GM18526 (cell line): Measurements from ENCODE around the gene SAMD8.

Experiments
- POLR2A ChIP-seq: IDR thresholded peaks from 3 replicates; pipeline ENCODE4 v1.6.1; 2011; ENCODE audit not compliant: insufficient read length; ENCODE audit errors: extremely low read depth

SAMD8 gene

DNA sequence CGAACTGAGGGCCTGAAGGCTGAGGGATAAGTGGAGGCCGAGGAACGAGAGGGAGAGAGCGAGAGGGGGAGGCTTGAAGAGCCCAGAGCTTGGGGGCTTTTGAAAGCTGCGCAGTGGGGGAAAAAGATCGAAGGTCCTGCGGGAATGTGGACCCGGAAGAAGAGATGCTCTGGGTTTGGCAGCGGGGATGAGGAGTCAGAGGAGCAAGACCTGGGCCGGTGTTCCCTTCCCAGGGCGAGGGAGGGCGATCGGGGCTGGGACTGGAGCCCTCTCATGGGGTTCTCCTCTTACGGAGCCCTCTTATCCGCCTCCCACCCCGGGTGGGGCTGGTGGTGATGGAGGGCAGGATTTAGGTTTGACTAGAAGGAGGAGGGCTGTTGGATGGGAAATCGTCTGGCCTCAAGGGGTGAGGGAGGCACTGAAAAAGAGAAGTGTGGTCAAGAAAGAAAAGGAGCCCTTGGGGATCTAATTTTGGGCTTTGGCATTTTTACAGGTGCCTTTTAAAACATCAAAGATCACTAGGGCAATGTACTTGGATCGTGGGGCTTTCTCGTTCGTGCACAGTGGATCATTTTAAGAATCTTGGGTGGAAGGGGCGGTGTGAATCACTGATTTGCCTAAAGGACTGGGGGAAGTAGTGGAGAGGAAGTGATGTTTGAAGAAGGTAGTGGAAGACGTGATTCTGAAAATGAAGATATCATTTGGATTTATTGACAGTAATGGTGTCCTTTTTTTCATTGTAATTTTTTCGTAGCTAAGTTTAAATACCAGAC is 637 bp downstream of the SAMD8 start:
- no peak for TF ChIP-seq POLR2A

DNA sequence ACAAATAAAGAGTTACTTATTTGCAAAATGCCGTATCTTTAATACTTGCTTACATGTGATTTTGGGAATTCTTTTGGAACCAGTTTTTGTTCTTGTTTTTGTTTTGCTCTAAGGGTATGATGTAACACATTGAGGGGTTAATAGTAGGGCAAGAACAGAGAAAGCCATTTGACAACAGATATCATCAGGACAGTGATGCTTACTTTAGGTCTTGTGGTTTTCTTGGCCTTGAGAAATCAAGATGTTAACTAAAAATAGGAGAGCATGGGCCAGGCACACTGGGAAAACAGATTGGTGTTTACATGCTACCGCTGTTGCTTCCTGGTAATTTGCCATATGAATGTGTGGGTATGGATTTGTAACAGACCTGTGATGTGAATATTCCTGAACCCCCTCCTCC is 3.7 kb downstream of the SAMD8 start:
- TF ChIP-seq POLR2A: no peak

DNA sequence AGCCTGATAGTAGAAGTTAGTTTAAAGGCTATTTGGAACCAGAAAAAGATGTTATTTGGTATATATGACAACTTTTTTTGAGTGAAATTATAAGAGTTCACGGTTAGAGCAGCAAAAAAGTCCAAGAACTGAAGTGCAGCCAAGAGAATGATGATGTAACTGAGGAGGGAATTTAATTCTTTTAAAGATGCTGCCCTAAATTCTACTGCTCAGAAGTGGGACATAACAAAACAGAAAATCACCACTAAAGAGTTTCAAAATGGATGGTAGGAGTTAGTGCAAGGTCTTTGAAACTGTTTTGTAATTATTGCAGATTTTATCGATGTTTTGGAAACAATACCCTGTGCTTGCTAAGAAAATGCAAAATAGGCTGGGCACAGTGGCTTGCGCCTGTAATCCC is 6.5 kb downstream of the SAMD8 start:
- TF ChIP-seq POLR2A: no peak

DNA sequence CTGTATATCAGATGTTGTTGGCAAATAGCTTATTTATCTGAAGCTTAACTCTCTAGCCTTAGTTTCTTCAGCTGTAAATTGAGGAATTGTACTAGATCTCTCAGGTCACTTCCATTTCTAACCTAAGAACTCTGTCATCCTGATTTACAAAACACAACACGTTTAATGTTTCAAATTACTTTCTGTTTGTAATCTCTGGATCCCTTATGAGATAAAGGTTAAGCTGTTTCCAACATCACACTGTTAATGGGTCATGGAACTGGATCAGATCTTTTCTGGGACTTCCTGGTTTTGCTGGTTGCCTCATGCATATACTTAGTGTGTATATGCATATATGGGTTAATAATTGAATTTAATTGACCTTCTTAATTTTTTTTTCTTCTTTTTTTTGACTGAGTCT is 9.9 kb downstream of the SAMD8 start:
- TF ChIP-seq POLR2A: no peak

DNA sequence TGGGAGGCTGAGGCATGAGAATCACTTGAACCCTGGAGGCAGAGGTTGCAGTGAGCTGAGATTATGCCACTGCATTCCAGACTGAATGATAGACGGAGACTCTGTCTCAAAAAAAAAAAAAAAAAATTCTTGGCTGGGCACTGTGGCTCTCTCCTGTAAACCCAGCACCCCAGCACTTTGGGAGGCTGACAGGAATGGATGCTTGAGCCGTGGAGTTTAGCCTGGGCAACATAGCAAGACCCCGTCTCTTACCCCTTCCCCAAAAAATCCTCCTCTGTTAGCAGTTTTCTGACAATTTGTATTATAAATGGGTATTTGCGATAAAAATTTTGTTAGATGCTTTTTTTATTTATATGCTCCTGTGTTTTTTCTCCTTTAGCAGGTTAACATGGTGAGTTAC is 11.0 kb downstream of the SAMD8 start:
- no peak for TF ChIP-seq POLR2A

DNA sequence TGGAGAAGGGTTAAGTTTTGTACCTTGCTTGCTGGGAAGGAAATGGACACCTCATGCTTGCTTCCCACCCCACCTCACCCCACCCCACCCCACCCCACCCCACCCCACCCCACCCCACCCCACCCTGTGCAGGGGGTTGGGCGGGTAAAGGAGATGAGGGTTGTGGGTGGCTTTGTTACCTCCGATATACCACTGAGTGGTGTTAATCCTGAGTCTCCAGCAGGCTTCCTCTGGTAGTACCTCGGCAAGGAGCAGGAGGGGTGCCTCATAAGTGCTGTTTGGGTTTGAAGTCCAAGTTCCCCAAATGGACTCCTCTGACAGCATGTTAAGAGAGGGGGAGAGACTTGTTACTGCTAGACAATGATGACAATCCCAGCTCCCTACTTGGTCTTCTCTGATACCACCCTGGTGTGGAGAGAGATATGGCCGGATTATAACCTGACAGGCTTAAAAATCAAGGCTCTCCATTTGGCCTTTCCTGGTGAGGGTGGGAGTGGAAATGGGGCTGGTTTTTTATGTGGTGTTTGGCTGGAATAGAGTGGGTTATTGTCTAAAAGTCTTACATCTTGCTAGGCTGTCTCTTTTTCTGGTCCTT is 11.7 kb downstream of the SAMD8 start:
- no peak for TF ChIP-seq POLR2A

DNA sequence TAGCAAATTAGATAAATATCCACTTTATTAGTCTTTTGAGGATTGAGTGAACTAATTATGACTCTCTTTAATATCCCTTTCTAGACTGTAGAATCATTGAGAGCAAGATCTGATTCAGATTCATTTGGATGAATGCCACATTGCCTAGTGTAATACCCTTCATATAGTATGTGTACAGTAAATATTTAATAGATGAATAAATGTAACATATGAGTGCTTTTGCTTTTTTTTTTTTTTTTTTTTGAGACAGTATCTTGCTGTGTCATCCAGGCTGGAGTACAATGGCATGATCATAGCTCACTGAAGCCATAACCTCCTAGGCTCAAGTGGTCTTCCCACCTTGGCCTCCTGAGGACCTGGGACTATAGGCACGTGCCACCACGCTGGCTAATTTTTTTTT is 14.8 kb downstream of the SAMD8 start:
- no peak for TF ChIP-seq POLR2A

DNA sequence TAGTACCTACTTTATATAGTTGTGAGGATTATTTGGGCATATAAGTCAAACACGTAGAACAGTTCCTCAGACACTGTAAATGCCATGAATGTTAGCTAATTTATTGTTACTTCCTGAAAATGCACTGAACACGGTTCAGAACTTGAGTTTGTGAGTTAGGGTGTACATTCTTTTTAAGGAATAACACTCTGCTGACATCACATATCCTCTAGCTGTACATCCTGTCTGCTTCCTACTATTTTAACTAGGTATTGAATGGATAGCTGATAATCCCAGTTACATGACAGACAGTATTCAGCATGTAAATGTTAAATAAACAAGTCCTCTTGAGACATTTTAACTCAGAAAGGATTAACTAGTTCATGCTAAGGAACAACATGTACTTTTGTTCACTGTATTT is 16.0 kb downstream of the SAMD8 start:
- TF ChIP-seq POLR2A: no peak

DNA sequence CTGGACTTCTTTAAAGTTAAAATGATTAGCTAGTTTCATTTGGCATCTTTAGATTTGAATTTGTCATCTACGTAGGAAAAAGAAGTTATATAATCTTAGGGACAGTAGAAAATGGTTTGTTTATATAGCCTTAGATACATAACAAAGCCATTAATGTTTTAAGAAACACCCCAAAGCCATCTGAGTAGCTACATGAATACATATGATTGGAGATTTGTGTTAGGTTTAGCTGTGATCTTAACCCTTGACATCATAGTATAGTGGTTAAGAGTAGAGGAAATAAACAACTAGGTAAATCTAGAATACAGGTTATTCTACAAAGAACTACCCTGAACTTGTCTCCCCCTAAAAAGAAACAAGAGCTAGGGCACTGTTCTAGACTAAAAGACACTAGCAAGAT is 18.1 kb downstream of the SAMD8 start:
- no peak for TF ChIP-seq POLR2A

DNA sequence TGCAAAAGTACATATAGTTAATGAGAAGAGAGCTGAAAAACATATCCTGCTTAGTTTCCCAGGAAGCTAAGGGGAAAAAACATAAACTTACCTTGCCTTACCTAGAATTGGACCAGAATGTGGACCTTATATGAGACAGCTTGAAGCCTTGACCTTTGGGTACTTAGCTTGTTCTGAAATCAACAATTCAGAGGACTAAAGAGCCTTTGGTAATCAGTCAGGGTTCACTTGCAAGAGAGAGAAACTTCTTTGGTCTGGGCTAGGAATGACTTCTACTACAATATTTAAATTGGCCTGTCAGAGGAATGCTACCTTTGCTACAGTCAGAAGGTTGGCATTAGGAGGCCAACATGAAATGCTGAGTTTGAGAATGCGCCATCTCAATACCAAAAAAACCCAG is 24.9 kb downstream of the SAMD8 start:
- TF ChIP-seq POLR2A: no peak

DNA sequence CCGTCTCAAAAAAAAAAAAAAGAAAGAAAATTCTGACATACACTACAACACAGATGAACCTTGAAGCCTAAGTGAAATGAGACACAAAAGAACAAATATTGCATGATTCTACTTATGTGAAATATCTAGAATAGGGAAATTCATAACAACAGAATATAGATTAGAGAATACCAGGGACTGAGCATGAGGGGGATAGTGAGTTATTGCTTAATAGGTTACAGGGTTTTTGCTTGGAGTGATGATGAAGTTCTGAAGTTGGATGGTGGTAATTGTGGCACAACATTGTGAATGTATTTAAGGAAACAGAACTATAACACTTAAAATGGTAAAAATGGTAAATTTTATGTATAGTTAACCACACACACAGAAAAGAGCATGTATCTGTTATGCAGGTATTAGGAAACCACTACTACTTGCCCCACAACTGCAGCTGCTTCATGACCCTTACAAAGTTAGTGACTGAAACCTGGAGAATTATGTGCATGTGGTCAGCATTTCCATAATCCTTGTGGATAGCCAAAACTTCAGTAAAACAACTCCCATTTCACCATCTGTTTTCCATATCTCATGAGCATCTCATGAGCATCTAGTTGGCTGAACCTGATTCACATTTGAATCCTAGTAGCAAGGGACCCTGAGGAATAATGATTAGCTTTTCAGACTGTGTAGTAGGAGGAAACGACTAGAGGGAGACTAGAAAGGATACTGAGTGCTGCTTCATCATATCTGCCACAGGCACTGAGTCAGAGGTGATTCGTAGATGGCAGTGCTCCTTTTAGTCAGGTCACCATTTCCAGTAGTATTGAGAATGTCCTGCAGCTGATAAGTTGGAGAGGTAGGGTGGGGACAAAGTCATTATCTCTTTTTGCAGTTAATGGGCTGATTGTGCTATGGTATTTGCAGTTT is 26.3 kb downstream of the SAMD8 start:
- no peak for TF ChIP-seq POLR2A

DNA sequence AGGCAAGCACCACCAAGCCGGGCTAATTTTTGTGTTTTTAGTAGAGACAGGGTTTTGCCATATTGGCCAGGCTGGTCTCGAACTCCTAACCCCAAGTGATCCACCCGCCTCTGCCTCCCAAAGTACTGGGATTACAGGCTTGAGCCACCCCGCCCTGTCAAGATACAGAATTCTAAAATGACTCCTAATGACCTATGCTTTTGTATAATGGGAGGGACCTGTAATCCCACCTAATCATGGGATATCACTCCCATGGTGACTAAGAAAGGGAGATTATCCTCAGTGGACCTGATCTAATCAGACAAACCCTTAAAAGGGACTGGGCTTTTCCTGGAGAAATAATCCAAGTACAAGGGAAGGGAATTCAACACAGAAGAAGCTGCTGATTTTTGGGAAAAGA is 28.8 kb downstream of the SAMD8 start:
- no peak for TF ChIP-seq POLR2A

DNA sequence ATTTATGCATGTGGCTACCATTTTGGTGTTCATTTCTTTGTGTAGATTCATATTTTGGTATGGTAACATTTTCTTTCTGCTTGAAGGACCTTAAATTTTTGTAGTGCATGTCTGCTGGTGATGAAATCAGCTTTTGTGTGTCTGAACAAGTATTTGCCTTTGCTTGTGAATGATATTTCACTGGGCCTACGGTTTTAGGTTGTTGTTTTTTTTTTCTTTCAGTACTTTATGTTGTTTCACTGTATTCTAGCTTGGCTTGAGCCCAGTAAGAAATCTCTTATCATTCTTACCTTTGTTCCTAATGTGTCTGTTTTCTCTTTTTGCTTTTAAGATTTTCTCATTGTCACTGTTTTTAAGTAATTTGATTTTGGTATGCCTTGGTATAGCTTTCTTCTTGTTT is 31.9 kb downstream of the SAMD8 start:
- no peak for TF ChIP-seq POLR2A

DNA sequence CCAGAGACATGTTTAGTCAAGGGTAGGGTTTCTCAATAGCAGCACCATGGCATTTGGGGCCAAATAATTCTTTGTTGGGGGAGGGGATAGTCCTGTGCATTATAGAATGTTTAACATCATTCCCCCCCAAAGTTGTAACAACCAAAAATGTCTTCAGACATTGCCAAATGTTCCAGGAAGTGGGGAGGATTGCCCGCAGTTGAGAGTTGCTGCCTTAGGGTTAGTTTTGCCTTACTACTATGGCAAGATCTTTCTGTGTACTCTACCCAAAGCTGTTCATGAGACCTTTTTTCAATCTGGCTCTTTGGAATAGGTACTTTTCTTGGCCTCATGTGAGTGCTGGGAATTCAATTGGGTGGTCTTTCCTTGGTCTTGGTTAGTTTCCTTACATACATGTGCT is 34.1 kb downstream of the SAMD8 start:
- no peak for TF ChIP-seq POLR2A

DNA sequence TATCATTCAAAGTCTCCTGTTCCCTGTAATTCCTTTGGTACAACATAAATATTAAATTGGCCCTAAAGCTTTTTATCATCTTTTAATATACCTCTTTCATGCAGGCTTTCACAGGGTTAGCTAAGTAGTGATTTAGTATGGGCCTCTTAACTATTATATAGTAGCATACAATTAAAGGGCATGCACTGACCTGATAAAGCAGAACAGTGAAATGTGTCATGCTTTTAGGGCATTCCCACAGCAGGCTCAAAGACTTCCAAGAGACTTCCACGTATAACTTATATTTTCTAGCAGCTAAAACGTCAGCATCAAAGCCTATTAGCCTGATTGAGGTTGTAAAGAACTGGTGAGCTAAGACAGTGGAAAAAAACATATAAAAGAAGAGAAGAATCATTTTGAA is 35.3 kb downstream of the SAMD8 start:
- TF ChIP-seq POLR2A: no peak

DNA sequence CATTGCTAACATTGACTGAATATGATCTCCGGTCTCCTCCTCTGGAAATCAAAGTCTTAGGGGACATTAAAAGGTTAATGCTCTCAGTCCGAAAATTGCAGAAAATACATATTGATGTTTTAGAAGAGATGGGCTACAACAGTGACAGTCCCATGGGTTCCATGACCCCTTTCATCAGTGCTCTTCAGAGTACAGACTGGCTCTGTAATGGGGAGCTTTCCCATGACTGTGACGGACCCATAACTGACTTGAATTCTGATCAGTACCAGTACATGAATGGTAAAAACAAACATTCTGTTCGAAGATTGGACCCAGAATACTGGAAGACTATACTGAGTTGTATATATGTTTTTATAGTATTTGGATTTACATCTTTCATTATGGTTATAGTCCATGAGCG is 39.2 kb downstream of the SAMD8 start:
- TF ChIP-seq POLR2A: no peak
